GM19328 (cell line): Measurements from ENCODE around the gene FIGLA.
"Not testable (repeated sequence)": the region's sequence is repeated elsewhere in the genome, so short reads cannot be mapped to it uniquely, and the experiment has no call there.

Source experiments
- ATAC-seq: cut with Tn5 transposase; IDR thresholded peaks from one replicate; pipeline ENCODE4 v1.9.1; 2021; ENCODE audit warnings: mild to moderate bottlenecking, moderate library complexity; ENCODE audit not compliant: unreplicated experiment

The FIGLA gene

DNA sequence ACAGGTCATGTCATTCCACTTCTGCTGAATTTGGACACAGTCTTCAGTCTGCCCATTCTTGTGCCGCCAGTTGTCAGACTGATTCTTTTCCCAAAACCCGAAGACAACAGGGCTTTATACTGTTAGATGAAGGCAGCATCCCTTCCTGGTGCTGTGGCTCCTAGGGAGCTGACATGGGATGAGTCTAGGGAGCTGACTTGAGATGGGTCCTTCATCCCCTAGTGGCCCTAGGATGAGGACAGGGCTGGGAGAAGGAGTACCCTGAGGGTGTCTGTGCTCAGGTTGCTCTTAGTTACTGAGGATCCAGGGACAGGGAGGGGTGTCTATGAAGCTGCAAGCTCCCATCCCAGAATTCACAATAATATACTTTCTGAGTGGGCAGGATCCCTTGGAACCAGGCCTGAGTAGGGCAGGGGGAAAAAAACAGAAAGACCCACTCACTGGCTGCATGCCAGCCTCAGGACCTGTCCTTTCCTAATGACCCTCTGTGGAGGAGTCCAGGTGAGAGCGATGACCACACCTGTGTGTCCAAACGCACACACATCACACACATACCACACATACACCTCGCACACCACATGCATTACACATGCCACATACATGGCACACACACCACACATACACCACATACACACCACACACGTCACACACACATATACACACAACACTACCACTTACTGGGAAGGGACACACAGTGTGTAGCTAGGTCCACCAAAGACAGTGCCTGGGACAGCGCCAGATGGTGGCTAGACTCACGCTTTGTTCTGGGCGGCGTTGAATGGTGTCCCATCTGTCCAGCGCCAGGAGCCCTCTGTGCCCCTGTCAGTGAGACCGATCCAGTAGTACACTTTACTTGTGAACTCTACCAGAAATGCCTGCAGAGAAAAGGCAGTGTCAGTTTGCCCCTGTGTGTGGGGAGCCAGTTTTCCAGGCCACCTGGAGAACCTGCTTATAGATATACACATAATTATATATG lies 18.8 kb upstream of the FIGLA start:
- ATAC-seq, result no peak

- no peak for ATAC-seq
Observed at GRCh38 chr2:70807828-70808118, 17.3 kb upstream of the FIGLA start.

DNA sequence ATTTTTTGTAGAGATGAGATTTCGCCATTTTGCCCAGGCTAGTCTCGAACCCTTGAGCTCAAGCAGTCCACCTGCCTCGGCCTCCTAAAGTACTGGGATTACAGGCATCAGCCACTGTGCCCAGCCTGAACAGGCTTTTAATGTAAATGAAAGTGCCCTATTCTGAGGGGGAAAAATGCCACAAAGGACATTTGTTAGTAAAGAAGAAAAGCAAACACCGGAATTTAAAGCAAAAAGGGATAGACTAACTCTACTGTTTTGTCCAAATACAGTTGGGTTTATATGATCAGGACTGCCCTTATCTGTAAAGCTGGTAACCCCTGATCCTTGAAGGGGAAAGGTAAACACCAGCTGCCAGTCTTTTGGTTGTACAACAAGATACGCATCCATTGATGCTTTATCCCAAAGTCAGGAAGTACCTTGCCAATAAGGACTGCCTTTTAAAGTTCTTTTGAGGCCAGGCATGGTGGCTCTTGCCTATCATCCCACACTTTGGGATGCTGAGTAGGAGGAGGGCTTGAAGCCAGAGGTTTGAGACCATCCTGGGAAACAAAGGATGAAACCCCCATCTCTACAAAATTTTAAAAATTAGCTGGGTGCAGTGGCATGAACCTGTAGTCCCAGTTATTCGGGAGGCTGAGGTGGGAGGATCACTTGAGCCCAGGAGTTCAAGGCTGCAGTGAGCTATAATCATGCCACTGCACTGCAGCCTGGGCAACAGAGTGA lies 16.8 kb upstream of the FIGLA start:
- no peak for ATAC-seq

GRCh38 chr2:70806620-70807019 lies 16.2 kb upstream of the FIGLA start:
- no peak for ATAC-seq

DNA sequence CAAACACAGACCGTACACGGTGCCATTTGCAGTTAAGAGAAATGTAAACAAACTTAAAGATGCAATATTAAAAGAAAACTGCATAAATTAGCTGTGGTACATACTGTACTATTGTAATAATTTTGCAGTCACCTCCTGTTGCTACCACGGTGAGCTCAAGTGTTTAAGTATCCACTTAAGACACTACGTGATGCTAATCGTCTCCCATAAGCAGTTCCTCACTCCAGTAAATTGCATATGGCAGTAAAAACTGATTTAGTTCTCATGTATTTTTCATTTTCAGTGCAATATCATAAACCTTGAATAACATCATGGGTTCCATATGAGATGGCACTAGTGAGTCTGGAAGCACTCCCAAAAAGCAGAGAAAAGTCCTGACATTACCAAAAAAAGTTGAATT lies 15.6 kb upstream of the FIGLA start:
- ATAC-seq, result no peak

DNA sequence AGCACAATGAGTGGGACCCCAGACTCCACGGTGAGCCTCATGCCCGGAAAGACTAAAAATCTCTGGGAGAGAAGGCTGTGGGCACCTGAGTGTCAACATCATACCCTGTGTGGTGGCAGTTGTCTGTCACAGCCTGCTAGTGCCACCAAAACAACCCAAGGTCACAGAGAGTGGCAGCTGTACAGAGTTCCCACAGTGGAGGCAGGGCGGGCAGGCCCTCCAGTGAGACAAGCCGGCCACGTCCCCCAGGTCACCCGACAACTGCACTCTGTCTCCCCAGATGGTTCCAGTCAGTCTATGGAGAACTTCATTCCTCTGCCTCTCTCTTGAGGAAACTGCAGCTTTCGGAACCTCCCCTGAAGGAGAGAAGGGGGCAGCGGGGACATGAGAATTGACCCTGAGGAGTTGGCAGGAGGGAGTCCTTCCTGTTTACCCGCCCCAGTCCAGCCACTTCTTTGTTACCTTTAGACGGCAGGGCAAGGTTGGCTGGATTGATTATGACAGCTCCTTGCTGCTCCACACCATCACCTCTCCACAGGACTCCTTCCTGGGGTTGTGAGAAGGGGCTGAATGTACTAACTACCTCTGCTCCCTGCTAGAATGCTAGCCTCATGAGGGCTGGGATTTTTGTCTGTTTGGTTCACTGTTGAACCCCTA lies 11.3 kb upstream of the FIGLA start:
- ATAC-seq, result no peak

DNA sequence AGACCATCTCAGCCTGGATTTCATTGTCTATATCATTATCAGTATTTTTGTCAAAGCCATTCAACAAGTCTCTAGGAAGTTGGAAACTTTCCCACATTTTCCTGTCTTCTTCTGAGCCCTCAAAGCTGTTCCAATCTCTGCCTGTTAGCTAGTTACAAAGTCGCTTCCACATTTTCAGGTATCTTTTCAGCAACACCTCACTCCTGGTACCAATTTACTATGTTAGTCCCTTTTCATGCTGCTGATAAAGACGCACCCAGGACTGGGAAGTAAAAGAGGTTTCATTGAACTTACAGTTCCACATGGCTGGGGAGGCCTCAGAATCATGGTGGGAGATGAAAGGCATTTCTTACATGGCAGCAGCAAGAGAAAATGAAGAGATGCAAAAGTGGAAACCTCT lies 9.3 kb upstream of the FIGLA start:
- ATAC-seq, result no peak

DNA sequence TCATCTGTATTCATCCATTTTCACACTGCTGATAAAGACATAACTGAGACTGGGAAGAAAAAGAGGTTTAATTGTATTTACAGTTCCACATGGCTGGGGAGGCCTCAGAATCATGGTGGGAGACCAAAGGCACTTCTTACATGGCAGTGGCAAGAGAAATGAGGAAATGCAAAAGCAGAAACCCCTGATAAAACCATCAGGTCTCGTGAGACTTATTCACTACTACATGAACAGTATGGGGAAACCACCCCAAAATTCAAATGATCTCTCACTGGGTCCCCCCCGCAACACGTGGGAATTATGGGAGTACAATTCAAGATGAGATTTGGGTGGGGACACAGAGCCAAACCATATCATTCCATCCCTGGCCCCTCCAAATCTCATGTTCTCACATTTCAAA lies 7.6 kb upstream of the FIGLA start:
- ATAC-seq, result not testable (repeated sequence)

DNA sequence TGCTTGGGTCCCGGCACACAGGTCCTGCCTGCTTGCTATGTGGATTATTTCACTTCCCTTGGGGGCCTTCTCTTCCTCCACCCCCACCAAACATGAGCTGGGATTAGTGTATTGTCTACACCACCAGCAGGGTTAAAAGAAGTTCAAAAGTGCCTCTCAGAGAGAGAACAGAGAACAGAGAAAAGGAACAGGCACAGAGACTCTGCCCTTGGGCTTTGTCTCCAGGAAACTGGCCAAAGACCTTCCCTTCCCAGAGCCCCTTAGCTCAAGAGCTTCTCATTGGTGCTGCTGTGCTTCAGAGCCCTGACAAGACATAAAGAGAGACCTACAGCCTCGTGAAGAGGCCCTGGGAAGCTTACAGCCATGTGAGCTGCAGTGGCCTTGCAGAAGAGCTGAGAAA lies 7.1 kb upstream of the FIGLA start:
- no peak for ATAC-seq

GRCh38 chr2:70796262-70796661 lies 5.8 kb upstream of the FIGLA start:
- no peak for ATAC-seq

- no peak for ATAC-seq
Observed at GRCh38 chr2:70795164-70795995, 4.9 kb upstream of the FIGLA start.

DNA sequence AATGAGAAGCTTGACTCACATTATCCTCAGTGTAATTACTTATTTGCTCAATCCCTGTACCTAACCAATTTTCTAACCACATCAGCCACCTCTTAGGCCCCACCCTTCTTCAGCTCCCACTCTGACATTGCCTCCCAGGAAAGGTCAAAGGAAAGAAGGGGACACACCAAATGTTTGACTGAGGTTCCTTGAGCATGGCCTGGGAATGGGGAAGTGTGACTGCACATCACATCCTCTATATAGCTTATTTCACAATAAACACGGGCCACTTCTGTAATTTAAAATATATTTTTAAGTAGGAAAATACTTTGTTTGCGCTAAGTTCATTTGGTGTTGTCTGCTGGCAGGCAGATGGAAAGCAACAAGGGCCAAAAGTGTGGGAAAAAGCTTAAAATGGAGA lies 3.0 kb upstream of the FIGLA start:
- no peak for ATAC-seq

- no peak for ATAC-seq
Observed at GRCh38 chr2:70789304-70790135, 923 bp downstream of the FIGLA start.

- no peak for ATAC-seq
Observed at GRCh38 chr2:70785137-70785911, 5.1 kb downstream of the FIGLA start.

- no peak for ATAC-seq
Observed at GRCh38 chr2:70784320-70784719, 6.1 kb downstream of the FIGLA start.

- ATAC-seq, result no peak
Observed at GRCh38 chr2:70779911-70780545, 10.4 kb downstream of the FIGLA start.

DNA sequence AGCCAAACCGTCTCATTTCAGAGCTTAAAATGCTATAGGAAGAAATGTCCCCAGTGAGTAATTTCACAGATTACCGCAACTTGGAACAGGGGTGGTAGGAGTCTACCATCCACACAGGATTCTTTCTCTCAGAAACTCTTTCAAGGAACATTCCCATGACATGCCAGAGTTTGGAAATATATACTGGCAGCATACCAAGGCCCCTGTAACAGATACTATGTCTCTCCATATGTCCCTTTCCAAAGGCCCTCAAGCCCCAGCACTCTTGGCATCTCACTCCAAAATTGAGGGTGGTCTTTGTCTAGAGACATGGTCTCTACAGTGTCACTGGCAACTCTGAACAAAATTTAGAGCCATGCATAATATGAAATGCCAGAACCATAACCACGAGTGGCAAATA lies 11.0 kb downstream of the FIGLA start:
- no peak for ATAC-seq

DNA sequence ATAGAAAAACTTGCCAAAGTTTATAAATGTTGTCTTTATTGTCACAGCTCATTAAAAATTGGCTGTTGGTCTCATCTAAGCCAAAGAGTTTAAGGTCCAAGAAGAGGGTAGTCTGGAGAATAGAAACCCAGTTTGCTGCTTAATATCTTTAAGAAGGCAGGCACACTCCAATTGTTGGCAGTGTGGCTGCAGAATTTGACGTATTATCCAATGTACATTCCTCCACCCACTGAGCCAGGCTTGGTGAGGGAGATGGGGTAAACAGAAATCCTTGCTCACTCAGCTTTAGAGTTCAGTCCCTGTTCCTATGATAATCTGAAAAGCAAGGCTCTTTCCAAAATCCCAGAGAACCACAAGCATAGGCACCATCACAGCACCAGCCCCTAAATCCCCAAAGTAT lies 11.8 kb downstream of the FIGLA start:
- no peak for ATAC-seq

DNA sequence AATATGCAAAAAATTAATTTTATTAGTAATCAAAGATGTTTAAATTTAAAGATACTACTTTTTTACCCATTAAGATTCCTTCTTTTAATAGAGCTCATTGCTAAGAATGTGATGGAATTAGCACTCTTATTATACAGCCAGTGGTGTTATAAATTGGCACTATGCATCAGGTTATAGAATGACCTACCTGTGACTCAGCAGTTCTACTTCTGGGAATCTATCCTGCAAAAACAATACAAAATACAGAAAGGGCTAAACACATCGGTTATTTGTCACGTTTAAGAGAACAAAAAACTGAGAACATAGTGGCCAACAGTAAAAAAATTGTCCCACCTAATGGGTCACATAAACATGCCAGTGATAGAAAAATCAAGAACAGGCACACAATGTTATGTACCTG lies 13.0 kb downstream of the FIGLA start:
- no peak for ATAC-seq
